ENCODE data around the gene KIF5A. TPM values are rescaled to one million over a fixed set of nuclear protein-coding genes. Genes with fewer than 3 reads are reported as not detected.
"Not testable (repeated sequence)": the region's sequence is repeated elsewhere in the genome, so short reads cannot be mapped to it uniquely, and the experiment has no call there.

KIF5A gene
- total RNA-seq, 3 donors from 2014 or later (not counting 1 experiment from before 2014, with no cell fraction given), result 0.09 to 0.40 (median 0.16) TPM

GRCh38 chr12:57511161-57511560 is 38.7 kb upstream of the KIF5A start:
- H3K36me3 Mint-ChIP-seq, result peaks cover 19% of the 10 kb centered on the region
- Histone ChIP-seq H3K9me3 (ENCODE audit: control insufficient read depth, insufficient read depth, low read length) (no peaks in the 10 kb centered on the region), H3K27ac (ENCODE audit: low read length) (no peak overlapping the region), H3K36me3 (ENCODE audit: control insufficient read depth, insufficient read depth, low read length) (peaks cover 62% of the 10 kb centered on the region), H3K4me3 (ENCODE audit: low read length) (no peak overlapping the region), H3K4me1 (ENCODE audit: control insufficient read depth, insufficient read depth, low read length) (no peaks in the 10 kb centered on the region), H3K27me3 (ENCODE audit: control insufficient read depth, insufficient read depth, low read length) (no peaks in the 10 kb centered on the region)
- intact Hi-C loops (cut with micrococcal nuclease), result no loop called here
- peaks cover 0 to 5% of the 10 kb centered on the region in 2 donors for H3K4me1 Mint-ChIP-seq
- no peak overlapping the region for H3K27ac Mint-ChIP-seq
- DNase-seq, result no peak
- no peaks in the 10 kb centered on the region for H3K27me3 Mint-ChIP-seq (ENCODE audit: low read depth in 2 of 2)
- WGBS (ENCODE audit: insufficient coverage), result 100% methylated on average over 4 of the region's 4 CpGs
- no peak overlapping the region for H3K4me3 Mint-ChIP-seq
- no peak for TF ChIP-seq CTCF (IDR thresholded peaks at IDR 0.05)
- no peak for ATAC-seq
- no peaks in the 10 kb centered on the region for H3K9me3 Mint-ChIP-seq

GRCh38 chr12:57511588-57512325 is 38.1 kb upstream of the KIF5A start:
- no peak overlapping the region for H3K27ac ChIP-seq (ENCODE audit: low read length)
- DNase-seq (no peak), ATAC-seq (peak in 1 of 3 donors; percentile 10)
- Mint-ChIP-seq H3K36me3 (peaks cover 21% of the 10 kb centered on the region), H3K4me3 (no peak overlapping the region), H3K27me3 (ENCODE audit: low read depth in 2 of 2) (no peaks in the 10 kb centered on the region), H3K9me3 (no peaks in the 10 kb centered on the region), H3K27ac (peak overlapping the region; percentile 26 to 60), H3K4me1 (peaks cover under 1 to 5% of the 10 kb centered on the region in 2 donors)
- H3K4me1 ChIP-seq (ENCODE audit: control insufficient read depth, insufficient read depth, low read length), result no peaks in the 10 kb centered on the region
- intact Hi-C loops (cut with micrococcal nuclease), result no loop called here
- H3K4me3 ChIP-seq (ENCODE audit: low read length), result no peak overlapping the region
- H3K27me3 ChIP-seq (ENCODE audit: control insufficient read depth, insufficient read depth, low read length), result no peaks in the 10 kb centered on the region
- TF ChIP-seq CTCF (IDR thresholded peaks at IDR 0.05), result no peak
- peaks cover 63% of the 10 kb centered on the region for H3K36me3 ChIP-seq (ENCODE audit: control insufficient read depth, insufficient read depth, low read length)
- no peaks in the 10 kb centered on the region for H3K9me3 ChIP-seq (ENCODE audit: control insufficient read depth, insufficient read depth, low read length)
- WGBS (ENCODE audit: insufficient coverage), result 98% methylated on average over 6 of the region's 7 CpGs

GRCh38 chr12:57512665-57513064 is 37.2 kb upstream of the KIF5A start:
- Mint-ChIP-seq H3K4me1 (peaks cover 5 to 10% of the 10 kb centered on the region in 2 donors), H3K36me3 (peaks cover 26% of the 10 kb centered on the region), H3K9me3 (no peaks in the 10 kb centered on the region), H3K27me3 (ENCODE audit: low read depth in 2 of 2) (no peaks in the 10 kb centered on the region), H3K4me3 (no peak overlapping the region), H3K27ac (peak overlapping the region; percentile 26 to 60)
- Histone ChIP-seq H3K4me1 (ENCODE audit: control insufficient read depth, insufficient read depth, low read length) (no peaks in the 10 kb centered on the region), H3K27me3 (ENCODE audit: control insufficient read depth, insufficient read depth, low read length) (no peaks in the 10 kb centered on the region), H3K27ac (ENCODE audit: low read length) (no peak overlapping the region), H3K4me3 (ENCODE audit: low read length) (no peak overlapping the region), H3K36me3 (ENCODE audit: control insufficient read depth, insufficient read depth, low read length) (peaks cover 72% of the 10 kb centered on the region), H3K9me3 (ENCODE audit: control insufficient read depth, insufficient read depth, low read length) (no peaks in the 10 kb centered on the region)
- 97% methylated on average over 6 of the region's 6 CpGs for WGBS (ENCODE audit: insufficient coverage)
- DNase-seq (no peak), ATAC-seq (peak in 1 of 3 donors; percentile 7)
- intact Hi-C loops (cut with micrococcal nuclease), result no loop called here
- no peak for TF ChIP-seq CTCF (IDR thresholded peaks at IDR 0.05)

GRCh38 chr12:57513266-57513665 is 36.6 kb upstream of the KIF5A start:
- H3K4me3 ChIP-seq (ENCODE audit: low read length), result no peak overlapping the region
- H3K36me3 ChIP-seq (ENCODE audit: control insufficient read depth, insufficient read depth, low read length), result peaks cover 77% of the 10 kb centered on the region
- H3K27ac ChIP-seq (ENCODE audit: low read length), result no peak overlapping the region
- WGBS (ENCODE audit: insufficient coverage), result 94% methylated on average over 5 of the region's 5 CpGs
- Mint-ChIP-seq H3K9me3 (no peaks in the 10 kb centered on the region), H3K4me3 (no peak overlapping the region), H3K36me3 (peaks cover 26% of the 10 kb centered on the region), H3K27ac (peak overlapping the region; percentile 26 to 60), H3K4me1 (peaks cover 7 to 14% of the 10 kb centered on the region in 2 donors), H3K27me3 (ENCODE audit: low read depth in 2 of 2) (no peaks in the 10 kb centered on the region)
- H3K9me3 ChIP-seq (ENCODE audit: control insufficient read depth, insufficient read depth, low read length), result no peaks in the 10 kb centered on the region
- no peak for TF ChIP-seq CTCF (IDR thresholded peaks at IDR 0.05)
- intact Hi-C loops (cut with micrococcal nuclease), result no loop called here
- no peak for ATAC-seq
- DNase-seq, result no peak
- peaks cover 4% of the 10 kb centered on the region for H3K4me1 ChIP-seq (ENCODE audit: control insufficient read depth, insufficient read depth, low read length)
- no peaks in the 10 kb centered on the region for H3K27me3 ChIP-seq (ENCODE audit: control insufficient read depth, insufficient read depth, low read length)

DNA sequence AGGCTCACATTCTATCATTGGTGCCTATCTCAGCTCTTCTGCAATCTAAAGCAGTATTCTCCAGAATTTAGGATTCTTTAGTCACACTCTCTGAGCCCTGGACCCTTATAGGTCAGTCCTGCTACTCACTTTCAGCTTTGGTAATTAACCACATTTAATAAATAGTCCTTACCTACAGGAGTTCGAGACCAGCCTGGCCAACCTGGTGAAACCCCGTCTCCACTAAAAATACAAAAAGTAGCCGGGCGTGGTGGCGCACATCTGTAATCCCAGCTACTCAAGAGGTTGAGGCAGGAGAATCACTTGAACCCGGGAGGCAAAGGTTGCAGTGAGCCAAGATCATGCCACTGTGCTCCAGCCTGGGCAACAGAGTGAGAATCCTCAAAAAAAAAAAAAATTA is 36.2 kb upstream of the KIF5A start:
- 85% methylated on average over 6 of the region's 6 CpGs for WGBS (ENCODE audit: insufficient coverage)
- H3K9me3 ChIP-seq (ENCODE audit: control insufficient read depth, insufficient read depth, low read length); H3K9me3 Mint-ChIP-seq; H3K4me3 Mint-ChIP-seq; H3K27me3 Mint-ChIP-seq (ENCODE audit: low read depth in 2 of 2); H3K27me3 ChIP-seq (ENCODE audit: control insufficient read depth, insufficient read depth, low read length); H3K27ac ChIP-seq (ENCODE audit: low read length); intact Hi-C loops (cut with micrococcal nuclease); ATAC-seq; H3K4me3 ChIP-seq (ENCODE audit: low read length); DNase-seq; H3K4me1 ChIP-seq (ENCODE audit: control insufficient read depth, insufficient read depth, low read length): not testable (repeated sequence)
- H3K4me1 Mint-ChIP-seq, result peaks cover 12 to 18% of the 10 kb centered on the region in 2 donors
- H3K27ac Mint-ChIP-seq, result peak overlapping the region in 1 of 2 donors; percentile 60
- peaks cover 26% of the 10 kb centered on the region for H3K36me3 Mint-ChIP-seq
- H3K36me3 ChIP-seq (ENCODE audit: control insufficient read depth, insufficient read depth, low read length), result peaks cover 76% of the 10 kb centered on the region
